SU-DHL-6 (cell line): ENCODE data around the gene SCRG1.

Experiments
- H2AFZ ChIP-seq: fragments of 200-600 bp; sonication (generic); 2 replicates; pipeline ENCODE4 v1.6.1; 2014; ENCODE audit warnings: low read depth, mild to moderate bottlenecking, moderate library complexity, mixed read lengths, antibody characterized with exemption, low read length; ENCODE audit not compliant: severe bottlenecking
- H3F3A ChIP-seq: fragments of 200-600 bp; shearing (Covaris generic); 2 replicates; pipeline ENCODE4 v1.6.0; 2016; ENCODE audit warnings: antibody characterized with exemption, mild to moderate bottlenecking; ENCODE audit not compliant: insufficient read depth
- H3K27ac ChIP-seq: fragments of 200-600 bp; sonication (generic); 2 replicates; pipeline ENCODE4 v1.5.1; 2016; ENCODE audit warnings: low read depth, mild to moderate bottlenecking, low read length, moderate library complexity, mixed read lengths
- H3K27me3 ChIP-seq: fragments of 200-600 bp; sonication (generic), shearing (Covaris generic); 2 replicates; pipeline ENCODE4 v1.6.0; 2014; ENCODE audit warnings: mild to moderate bottlenecking, low read length
- H3K36me3 ChIP-seq: fragments of 200-600 bp; sonication (generic); 2 replicates; pipeline ENCODE4 v1.6.1; 2014; ENCODE audit warnings: mild to moderate bottlenecking, low read length, mixed read lengths
- H3K4me2 ChIP-seq: fragments of 300-600, 200-600 bp; shearing (Covaris generic), sonication (generic); 2 replicates; pipeline ENCODE4 v1.6.0; 2014; ENCODE audit warnings: low read length, low read depth, mild to moderate bottlenecking; ENCODE audit not compliant: poor library complexity, severe bottlenecking
- H3K4me3 ChIP-seq: fragments of 200-600 bp; sonication (generic); 2 replicates; pipeline ENCODE4 v1.5.1; 2014; ENCODE audit warnings: antibody characterized with exemption, low read length, mild to moderate bottlenecking, mixed read lengths; ENCODE audit not compliant: insufficient read depth, poor library complexity, severe bottlenecking
- H3K79me2 ChIP-seq: fragments of 200-600 bp; sonication (generic); 2 replicates; pipeline ENCODE4 v1.6.1; 2014; ENCODE audit warnings: mild to moderate bottlenecking, low read length, moderate library complexity; ENCODE audit not compliant: insufficient read depth
- H3K9ac ChIP-seq: fragments of 200-600 bp; sonication (generic); 2 replicates; pipeline ENCODE4 v1.7.0; 2014; ENCODE audit warnings: mild to moderate bottlenecking, low read length
- H3K9me2 ChIP-seq: fragments of 200-600 bp; sonication (generic); replicated peaks from 2 replicates; pipeline ENCODE4 v1.6.1; 2014; ENCODE audit warnings: low read length; ENCODE audit not compliant: insufficient read depth
- H3K9me3 ChIP-seq: fragments of 200-600 bp; sonication (generic); 2 replicates; pipeline ENCODE4 v1.6.1; 2014; ENCODE audit warnings: low read length, mixed read lengths; ENCODE audit not compliant: insufficient read depth
- H4K20me1 ChIP-seq: fragments of 200-600 bp; sonication (generic); 2 replicates; pipeline ENCODE4 v1.6.1; 2014; ENCODE audit warnings: low read depth, mild to moderate bottlenecking, antibody characterized with exemption, low read length, moderate library complexity, mixed read lengths
- EZH2phosphoT487 ChIP-seq: fragments of 200-600 bp; sonication (generic), shearing (Covaris generic); conservative IDR thresholded peaks from 2 replicates; pipeline ENCODE4 v1.6.1; 2018; ENCODE audit warnings: mild to moderate bottlenecking, antibody characterized with exemption, low read length, moderate library complexity, mixed read lengths
- TF ChIP-seq, protein P1 (sequence below): fragments of 200-600 bp; sonication (generic); IDR thresholded peaks from one replicate; pipeline ENCODE4 v1.5.1; 2017; ENCODE audit warnings: antibody characterized with exemption, mild to moderate bottlenecking, low read length, moderate library complexity; ENCODE audit not compliant: insufficient read depth, poor library complexity, severe bottlenecking

Gene SCRG1

GRCh38 chr4:173371292-173372192, 27.4 kb downstream of the SCRG1 start:
- Histone ChIP-seq H3K79me2 (peaks cover 32% of the 10 kb centered on the region), H3K36me3 (peaks cover 16% of the 10 kb centered on the region), H3K27ac (peak overlapping the region; percentile 37), H3K9ac (peak overlapping the region; percentile 74), H3K4me2 (peak overlapping the region; percentile 96), H2AFZ (peak overlapping the region; percentile 39), H3K9me2 (no peaks in the 10 kb centered on the region), H3K27me3 (no peaks in the 10 kb centered on the region), H4K20me1 (no peaks in the 10 kb centered on the region), H3K9me3 (no peaks in the 10 kb centered on the region), H3K4me3 (peak overlapping the region; percentile 90), H3F3A (peaks cover 8% of the 10 kb centered on the region)
- TF ChIP-seq EZH2phosphoT487 = no peak
- TF ChIP-seq, protein P1, sequence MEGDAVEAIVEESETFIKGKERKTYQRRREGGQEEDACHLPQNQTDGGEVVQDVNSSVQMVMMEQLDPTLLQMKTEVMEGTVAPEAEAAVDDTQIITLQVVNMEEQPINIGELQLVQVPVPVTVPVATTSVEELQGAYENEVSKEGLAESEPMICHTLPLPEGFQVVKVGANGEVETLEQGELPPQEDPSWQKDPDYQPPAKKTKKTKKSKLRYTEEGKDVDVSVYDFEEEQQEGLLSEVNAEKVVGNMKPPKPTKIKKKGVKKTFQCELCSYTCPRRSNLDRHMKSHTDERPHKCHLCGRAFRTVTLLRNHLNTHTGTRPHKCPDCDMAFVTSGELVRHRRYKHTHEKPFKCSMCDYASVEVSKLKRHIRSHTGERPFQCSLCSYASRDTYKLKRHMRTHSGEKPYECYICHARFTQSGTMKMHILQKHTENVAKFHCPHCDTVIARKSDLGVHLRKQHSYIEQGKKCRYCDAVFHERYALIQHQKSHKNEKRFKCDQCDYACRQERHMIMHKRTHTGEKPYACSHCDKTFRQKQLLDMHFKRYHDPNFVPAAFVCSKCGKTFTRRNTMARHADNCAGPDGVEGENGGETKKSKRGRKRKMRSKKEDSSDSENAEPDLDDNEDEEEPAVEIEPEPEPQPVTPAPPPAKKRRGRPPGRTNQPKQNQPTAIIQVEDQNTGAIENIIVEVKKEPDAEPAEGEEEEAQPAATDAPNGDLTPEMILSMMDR = no peak

- Histone ChIP-seq H3K4me2 (peak within 1 kb of the TSS; percentile 96), H3K9ac (peak within 1 kb of the TSS; percentile 74), H2AFZ (peak within 1 kb of the TSS; percentile 86), H3K27ac (peak within 1 kb of the TSS; percentile 94), H3K9me2 (no peaks in the 10 kb centered on the region), H3K4me3 (peak within 1 kb of the TSS; percentile 90), H4K20me1 (no peaks in the 10 kb centered on the region), H3K36me3 (peaks cover 10% of the 10 kb centered on the region), H3K27me3 (no peaks in the 10 kb centered on the region), H3K9me3 (no peaks in the 10 kb centered on the region), H3K79me2 (peaks cover 32% of the 10 kb centered on the region), H3F3A (peaks cover 8% of the 10 kb centered on the region)
- TF ChIP-seq EZH2phosphoT487 = no peak
- TF ChIP-seq, protein P1 = no peak
Observed at GRCh38 chr4:173370477-173371291, 28.2 kb downstream of the SCRG1 start, which contains the start of gene SAP30. Gene SAP30, plus strand, starts transcription at chr4:173370954. Its CDS starts 229 bp downstream, at chr4:173371183.

- Histone ChIP-seq H3F3A (peaks cover 8% of the 10 kb centered on the region), H2AFZ (peak overlapping the region; percentile 86), H4K20me1 (no peaks in the 10 kb centered on the region), H3K9me3 (no peaks in the 10 kb centered on the region), H3K36me3 (peaks cover 10% of the 10 kb centered on the region), H3K9ac (peak overlapping the region; percentile 74), H3K27me3 (no peaks in the 10 kb centered on the region), H3K27ac (peak overlapping the region; percentile 94), H3K4me2 (peak overlapping the region; percentile 84), H3K79me2 (peaks cover 32% of the 10 kb centered on the region), H3K4me3 (peak overlapping the region; percentile 90), H3K9me2 (no peaks in the 10 kb centered on the region)
- no peak for TF ChIP-seq EZH2phosphoT487
Observed at GRCh38 chr4:173370130-173370476, 28.8 kb downstream of the SCRG1 start.
